ENCODE measurements around the gene OCEL1.

DNA sequence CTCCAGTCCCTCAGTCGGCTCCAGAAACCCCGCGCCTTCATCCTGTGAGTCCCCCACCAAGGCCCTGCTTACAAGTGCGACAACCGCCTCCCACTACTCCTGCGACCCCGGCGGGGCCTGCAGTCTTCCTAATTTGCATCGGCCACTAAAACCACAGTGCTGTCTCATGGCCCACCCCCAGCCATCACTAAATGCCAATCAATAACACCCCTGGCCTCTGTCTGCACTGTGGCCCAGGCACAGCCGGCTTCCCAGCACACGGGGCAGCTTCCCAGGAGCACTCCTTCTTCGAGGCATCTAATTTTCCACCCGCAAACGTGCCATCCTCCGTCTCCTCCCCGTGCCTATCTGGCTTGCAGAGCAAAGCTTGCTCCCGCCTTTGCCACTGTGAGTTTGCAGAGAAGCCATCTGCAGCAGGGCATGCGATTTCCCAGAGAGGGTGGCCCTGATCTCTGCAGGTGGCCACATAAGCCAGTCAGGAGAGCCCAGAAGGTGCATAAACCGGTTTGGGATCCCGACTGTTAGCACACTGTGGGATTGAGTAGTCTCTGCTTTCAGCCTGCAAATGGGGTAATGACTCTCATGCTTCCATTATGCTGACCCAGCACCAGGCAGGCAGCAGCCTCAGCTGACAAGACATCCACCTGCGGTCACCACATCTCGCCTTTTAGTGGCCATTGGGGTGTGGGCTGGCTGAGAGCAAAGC is 44.9 kb upstream of the OCEL1 start:
- no peak for TF ChIP-seq POLR2A (IDR thresholded peaks at IDR 0.05)
- TF ChIP-seq, protein P1, sequence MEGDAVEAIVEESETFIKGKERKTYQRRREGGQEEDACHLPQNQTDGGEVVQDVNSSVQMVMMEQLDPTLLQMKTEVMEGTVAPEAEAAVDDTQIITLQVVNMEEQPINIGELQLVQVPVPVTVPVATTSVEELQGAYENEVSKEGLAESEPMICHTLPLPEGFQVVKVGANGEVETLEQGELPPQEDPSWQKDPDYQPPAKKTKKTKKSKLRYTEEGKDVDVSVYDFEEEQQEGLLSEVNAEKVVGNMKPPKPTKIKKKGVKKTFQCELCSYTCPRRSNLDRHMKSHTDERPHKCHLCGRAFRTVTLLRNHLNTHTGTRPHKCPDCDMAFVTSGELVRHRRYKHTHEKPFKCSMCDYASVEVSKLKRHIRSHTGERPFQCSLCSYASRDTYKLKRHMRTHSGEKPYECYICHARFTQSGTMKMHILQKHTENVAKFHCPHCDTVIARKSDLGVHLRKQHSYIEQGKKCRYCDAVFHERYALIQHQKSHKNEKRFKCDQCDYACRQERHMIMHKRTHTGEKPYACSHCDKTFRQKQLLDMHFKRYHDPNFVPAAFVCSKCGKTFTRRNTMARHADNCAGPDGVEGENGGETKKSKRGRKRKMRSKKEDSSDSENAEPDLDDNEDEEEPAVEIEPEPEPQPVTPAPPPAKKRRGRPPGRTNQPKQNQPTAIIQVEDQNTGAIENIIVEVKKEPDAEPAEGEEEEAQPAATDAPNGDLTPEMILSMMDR (IDR thresholded peaks at IDR 0.05): no peak
